ENCODE data around the gene KANSL1. TPM values are rescaled to one million over a fixed set of nuclear protein-coding genes. Genes with fewer than 3 reads are reported as not detected.

The KANSL1 gene
- total RNA-seq, 1 experiment from 2014 or later, result 83.0 TPM

DNA sequence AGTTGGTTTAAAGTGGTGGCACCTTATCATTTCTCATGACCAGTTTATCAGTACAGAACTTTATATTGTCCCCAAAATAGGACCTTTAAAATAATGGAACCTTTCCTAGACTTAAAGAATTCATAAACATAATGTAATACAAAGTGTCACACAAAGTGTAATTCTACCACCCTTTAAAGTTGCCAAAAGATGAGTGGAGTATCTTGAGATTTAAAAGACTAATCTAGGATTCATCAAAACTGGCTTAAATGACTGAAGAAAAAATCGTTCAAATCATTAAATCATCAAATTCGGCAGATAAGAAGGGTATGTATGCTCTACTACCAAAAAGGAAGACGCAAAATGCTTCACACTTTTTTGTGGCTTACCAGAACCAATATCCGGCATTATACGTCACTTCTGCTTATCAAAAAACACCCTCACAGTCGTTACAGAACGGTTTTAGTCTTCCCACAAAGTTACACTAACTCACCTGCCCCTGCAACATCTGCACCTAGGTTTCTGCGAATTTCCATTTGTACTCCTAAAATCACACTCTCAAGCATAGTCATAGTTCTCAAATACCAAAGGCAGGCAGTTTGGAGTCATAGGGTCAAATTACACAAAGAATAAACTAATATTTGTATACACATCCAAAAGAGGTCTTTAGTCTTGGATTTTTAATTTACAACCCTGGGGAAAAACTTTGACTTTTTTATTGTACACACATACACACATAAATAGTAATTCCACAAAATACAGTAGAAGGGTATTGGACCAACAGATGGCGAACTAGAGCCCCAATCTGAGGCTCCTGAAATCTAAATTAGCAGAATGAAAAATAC, 1.4 kb upstream of the KANSL1 start:
- Histone ChIP-seq H3K4me3 (ENCODE audit: low read depth, low read length) (peak overlapping the region; percentile 97), H3K4me1 (peaks cover 35% of the 10 kb centered on the region), H3K36me3 (ENCODE audit: control insufficient read depth, insufficient read depth, low read length) (no peaks in the 10 kb centered on the region), H3K9me3 (no peaks in the 10 kb centered on the region), H3K27me3 (replicated peaks; ENCODE audit: control insufficient read depth, insufficient read depth, low read length) (no peaks in the 10 kb centered on the region)
- BruUV-seq (replicated peaks), result TSS peak; percentile 49
- peak; percentile 57 to 62 for TF ChIP-seq CTCF (IDR thresholded peaks at IDR 0.05; ENCODE audit: insufficient read depth in 1 of 2, low read depth in 1 of 2, low read length in 1 of 2, severe bottlenecking in 1 of 2, unreplicated experiment in 1 of 2)
- intact Hi-C loops (cut with micrococcal nuclease; ENCODE audit: unreplicated experiment), result loop anchor here (1.0 to 10.0 kb wide), 2 partner anchors 19 to 90 kb away; no protein-coding TSS in a partner anchor
- Mint-ChIP-seq H3K4me3 (ENCODE audit: unreplicated experiment) (peak overlapping the region; percentile 98), H3K27ac (ENCODE audit: unreplicated experiment) (peak overlapping the region; percentile 23), H3K27me3 (ENCODE audit: insufficient read depth, unreplicated experiment) (no peaks in the 10 kb centered on the region), H3K4me1 (ENCODE audit: low read depth, unreplicated experiment) (peaks cover 27% of the 10 kb centered on the region), H3K9me3 (ENCODE audit: unreplicated experiment) (no peaks in the 10 kb centered on the region), H3K36me3 (ENCODE audit: insufficient read depth, unreplicated experiment) (peaks cover 26% of the 10 kb centered on the region)
- peak in 1 of 2 experiments; percentile 40 for DNase-seq
- ChIA-PET POLR2A (no interaction called here), CTCF (interaction anchor here (1.5 kb wide), 1 partner anchor 12 kb away, joined by 5 read pairs; no protein-coding TSS in a partner anchor)

DNA sequence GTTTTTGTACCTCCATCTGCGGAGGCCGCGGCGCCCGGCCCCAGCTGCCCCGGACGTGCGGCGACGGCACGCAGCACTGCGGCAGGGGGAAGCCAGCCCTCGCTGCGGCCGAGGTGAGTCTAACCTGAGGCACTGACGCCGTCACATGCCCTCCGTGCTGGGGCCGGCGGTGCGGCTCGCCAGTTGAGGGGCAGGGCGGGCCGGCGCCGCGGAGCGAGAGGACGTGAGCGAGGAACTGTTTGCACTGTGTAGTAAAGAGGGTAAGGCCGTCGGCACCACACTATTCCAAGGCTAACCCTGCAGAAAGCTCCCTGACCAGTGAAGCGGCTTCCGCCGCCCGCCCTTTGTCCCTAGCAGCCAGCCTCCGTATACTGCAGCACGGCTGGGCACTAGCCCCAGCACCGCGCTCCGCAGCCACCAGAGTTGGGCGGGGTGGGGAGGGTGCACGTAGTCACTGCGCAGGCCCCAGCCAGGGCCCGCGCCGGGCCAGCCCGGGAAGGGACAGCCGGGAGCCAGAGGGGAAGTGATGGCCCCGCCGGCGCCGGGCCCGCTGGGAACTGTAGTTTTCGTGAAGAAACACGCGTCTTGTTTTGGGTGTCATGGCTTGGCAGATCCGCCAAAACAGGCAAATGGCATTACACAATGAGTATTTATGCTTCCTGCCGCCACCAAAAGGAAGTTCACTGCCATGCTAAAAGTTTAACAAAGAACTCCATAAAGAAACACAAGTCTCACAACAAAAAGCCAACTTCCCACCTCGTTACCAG, 580 bp upstream of the KANSL1 start:
- Mint-ChIP-seq H3K27me3 (ENCODE audit: insufficient read depth, unreplicated experiment) (no peaks in the 10 kb centered on the region), H3K27ac (ENCODE audit: unreplicated experiment) (peak overlapping the region; percentile 23), H3K36me3 (ENCODE audit: insufficient read depth, unreplicated experiment) (peaks cover 32% of the 10 kb centered on the region), H3K4me3 (ENCODE audit: unreplicated experiment) (peak overlapping the region; percentile 98), H3K9me3 (ENCODE audit: unreplicated experiment) (no peaks in the 10 kb centered on the region), H3K4me1 (ENCODE audit: low read depth, unreplicated experiment) (peaks cover 21% of the 10 kb centered on the region)
- DNase-seq, result peak; percentile 93 to 94
- Histone ChIP-seq H3K4me1 (peaks cover 27% of the 10 kb centered on the region), H3K36me3 (ENCODE audit: control insufficient read depth, insufficient read depth, low read length) (no peaks in the 10 kb centered on the region), H3K4me3 (ENCODE audit: low read depth, low read length) (peak overlapping the region; percentile 97), H3K9me3 (no peaks in the 10 kb centered on the region), H3K27me3 (replicated peaks; ENCODE audit: control insufficient read depth, insufficient read depth, low read length) (no peaks in the 10 kb centered on the region)
- intact Hi-C loops (cut with micrococcal nuclease; ENCODE audit: unreplicated experiment), result loop anchor here (1.0 to 10.0 kb wide), 3 partner anchors 19 to 150 kb away; no protein-coding TSS in a partner anchor
- TF ChIP-seq CTCF (IDR thresholded peaks at IDR 0.05; ENCODE audit: insufficient read depth in 1 of 2, low read depth in 1 of 2, low read length in 1 of 2, severe bottlenecking in 1 of 2, unreplicated experiment in 1 of 2), result no peak
- no TSS peak for BruUV-seq (replicated peaks)
- ChIA-PET CTCF (interaction anchor here (1.1 to 1.7 kb wide), 4 partner anchors 12 to 156 kb away, joined by 4 to 47 read pairs (median 8); no protein-coding TSS in a partner anchor), POLR2A (interaction anchor here (1.0 kb wide), 2 partner anchors 19 to 121 kb away, joined by 3 read pairs; no protein-coding TSS in a partner anchor)
